ENCODE results near the gene SLC44A4.
A peak's percentile ranks its signal among the peaks of the same experiment; 100 is the strongest.
"Not testable (repeated sequence)": the region's sequence is repeated elsewhere in the genome, so short reads cannot be mapped to it uniquely, and the experiment has no call there.

Gene SLC44A4

DNA sequence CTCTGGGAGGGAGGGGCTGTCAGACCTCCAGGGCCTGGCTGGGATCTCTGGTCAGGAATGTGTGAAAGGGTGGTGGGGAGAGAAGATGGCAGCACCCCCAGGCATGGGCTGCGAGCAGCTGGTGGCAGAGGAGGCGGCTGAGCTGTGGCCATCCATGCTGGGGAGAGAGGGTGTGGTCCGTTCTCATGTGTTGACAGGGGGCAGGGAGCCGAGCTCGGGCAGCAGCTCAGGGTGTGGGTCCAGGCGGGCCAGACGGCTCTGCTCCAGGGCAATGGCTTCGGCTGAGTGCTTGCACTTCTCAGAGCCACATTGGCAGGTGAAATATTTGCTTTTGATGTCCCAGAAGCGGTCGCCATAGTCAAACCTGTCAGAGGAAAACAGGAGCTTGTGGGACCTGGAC, 1.1 kb upstream of the SLC44A4 start:
- no peak for DNase-seq (ENCODE audit: low read depth in 2 of 2)

GRCh38 chr6:31879143-31879542, 346 bp upstream of the SLC44A4 start:
- no peak for DNase-seq (ENCODE audit: low read depth in 2 of 2)

DNA sequence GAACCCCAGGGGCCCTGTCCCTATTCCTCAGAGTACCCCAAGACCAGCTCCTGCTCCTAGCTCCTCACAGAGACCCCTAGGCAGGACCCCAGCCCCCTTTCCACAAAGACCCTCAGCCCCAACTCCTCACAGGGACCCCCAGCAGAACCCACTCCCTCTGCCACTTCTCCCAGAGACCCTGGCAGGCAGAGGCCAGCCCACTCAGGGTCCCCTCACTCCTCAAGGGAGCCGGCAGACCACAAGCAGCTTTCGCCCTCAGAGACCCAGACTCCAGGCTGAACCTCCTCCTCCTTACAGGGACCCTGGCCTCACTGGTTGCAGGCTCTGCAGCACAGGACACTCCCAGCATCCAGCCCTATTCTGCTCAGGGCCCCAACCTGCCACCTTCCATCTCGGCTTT, 575 bp downstream of the SLC44A4 start:
- DNase-seq (ENCODE audit: low read depth in 2 of 2) = no peak

DNA sequence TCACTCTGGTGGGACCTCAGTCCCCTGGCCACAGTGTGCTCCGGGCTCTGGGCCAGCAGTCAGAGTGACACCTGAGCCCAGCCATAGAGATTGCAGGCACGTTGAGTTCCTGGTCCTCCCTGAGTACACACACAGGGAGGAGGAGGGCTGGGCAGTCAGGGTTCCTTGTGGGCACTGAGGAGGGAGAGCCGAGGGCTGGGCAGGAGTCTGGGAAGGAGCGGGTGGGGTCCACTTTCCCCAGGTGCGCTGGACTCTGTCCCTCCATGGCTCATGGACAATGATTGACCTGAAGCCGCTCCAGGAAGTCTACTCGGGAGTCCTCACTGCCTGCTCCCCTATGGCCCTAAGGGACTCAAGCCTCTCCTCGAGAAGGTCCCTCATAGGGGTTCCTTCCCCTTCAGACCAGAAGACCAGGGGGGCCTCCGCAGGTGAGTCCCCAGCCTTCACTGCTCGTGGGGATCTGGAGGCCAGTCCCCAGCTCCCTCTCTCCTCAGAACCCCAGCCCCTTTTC, 1.1 kb downstream of the SLC44A4 start:
- no peak for DNase-seq (ENCODE audit: low read depth in 2 of 2)

DNA sequence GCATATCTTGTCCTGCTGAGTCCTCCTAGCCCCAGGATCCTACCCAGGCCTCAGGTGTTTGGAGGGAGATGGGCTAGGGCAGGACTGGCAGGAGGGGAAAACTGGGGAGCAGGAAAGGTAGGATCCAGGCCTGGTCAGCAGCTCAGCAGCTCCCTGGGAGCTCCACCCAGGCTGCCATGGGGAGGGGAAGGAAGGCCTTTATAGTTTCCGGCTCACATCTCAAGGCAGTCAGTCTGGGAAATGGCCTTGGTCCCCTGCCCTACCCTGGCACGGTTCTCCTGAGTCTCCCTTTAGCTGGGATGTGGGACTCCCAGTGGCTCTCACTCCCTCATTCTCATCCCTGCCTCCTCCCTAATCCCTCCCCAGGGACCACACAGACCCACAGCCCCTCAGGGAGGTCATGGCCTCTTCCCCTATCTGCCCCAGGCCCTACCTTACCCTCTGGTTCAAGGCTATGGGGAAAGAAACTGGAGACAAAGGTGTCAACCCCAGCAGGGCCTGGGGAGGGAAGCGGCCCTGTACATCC, 1.6 kb downstream of the SLC44A4 start:
- no peak for DNase-seq (ENCODE audit: low read depth in 2 of 2)

DNA sequence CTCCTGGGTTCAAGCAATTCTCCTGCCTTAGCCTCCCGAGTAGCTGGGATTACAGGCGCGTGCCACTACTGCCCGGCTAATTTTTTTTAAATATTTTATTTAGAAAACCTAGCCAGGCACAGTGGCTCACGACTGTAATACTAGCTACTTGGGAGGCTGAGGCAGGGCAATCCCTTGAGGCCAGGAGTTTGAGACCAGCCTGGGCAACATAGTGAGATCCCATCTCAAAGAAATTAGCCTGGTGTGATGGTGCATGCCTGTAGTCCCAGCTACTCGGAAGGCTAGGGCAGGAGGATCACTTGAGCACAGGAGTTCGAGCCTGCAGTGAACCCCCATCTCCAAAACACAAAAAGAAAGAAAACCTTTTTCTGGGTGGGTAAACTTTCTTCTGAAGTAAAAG, 2.4 kb downstream of the SLC44A4 start:
- no peak for DNase-seq (ENCODE audit: low read depth in 2 of 2)

DNA sequence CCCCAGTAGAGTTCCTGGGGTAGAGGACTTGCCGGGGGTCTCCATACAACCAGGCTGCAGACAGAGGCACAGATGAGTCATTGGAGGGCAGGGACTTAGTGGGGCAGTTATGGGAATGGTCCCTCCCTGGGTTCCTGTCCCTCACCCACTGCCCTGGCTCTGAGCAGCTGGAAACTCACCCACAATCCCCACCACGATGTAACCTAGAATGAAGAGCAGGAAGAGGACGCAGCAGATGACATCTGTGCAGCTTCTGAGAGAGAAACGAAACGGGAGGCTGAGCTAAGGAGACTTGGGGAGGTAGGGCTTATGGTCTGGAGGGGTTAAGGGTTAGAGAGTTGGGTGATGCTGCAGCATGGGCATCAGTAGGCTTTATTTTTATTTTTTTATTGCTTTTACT, 2.9 kb downstream of the SLC44A4 start:
- no peak for DNase-seq (ENCODE audit: low read depth in 2 of 2)

DNA sequence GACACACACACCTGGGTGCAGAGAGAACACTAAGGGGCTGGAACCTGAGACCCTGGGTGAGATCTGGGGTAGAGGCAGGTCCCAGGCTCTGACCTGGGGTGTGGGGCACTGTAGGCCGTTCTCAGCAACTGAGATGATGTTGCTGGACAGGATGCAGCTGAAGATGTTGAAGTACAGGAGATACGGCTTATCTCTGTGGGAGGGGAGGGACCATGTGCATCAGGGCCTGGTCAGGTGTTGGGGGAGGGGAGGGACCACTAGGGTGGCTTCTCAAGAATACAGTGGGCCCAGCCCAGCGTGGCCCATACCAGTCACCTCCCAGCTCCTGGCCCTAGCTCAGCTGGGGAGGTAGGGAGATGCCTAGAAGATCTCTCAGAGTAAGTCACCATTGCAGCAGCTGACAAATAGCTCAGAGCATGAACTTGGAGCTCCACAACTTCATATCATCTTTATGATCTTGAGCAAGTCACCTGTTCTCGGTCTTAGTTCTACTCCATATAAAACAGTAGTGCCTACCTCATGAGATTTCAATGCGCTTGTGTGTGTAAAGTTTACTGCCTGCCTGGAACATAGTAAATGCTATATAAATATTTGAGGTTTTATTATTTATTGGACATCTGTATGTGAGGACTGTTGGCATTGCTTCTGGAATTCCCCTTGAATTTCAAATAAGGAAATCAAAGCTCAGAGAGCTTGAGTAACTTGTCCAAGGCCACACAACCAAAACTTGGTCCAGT, 3.8 kb downstream of the SLC44A4 start:
- no peak for DNase-seq (ENCODE audit: low read depth in 2 of 2)

- DNase-seq (ENCODE audit: low read depth in 2 of 2) = no peak
Measured at GRCh38 chr6:31874084-31874670, 4.6 kb downstream of the SLC44A4 start.

DNA sequence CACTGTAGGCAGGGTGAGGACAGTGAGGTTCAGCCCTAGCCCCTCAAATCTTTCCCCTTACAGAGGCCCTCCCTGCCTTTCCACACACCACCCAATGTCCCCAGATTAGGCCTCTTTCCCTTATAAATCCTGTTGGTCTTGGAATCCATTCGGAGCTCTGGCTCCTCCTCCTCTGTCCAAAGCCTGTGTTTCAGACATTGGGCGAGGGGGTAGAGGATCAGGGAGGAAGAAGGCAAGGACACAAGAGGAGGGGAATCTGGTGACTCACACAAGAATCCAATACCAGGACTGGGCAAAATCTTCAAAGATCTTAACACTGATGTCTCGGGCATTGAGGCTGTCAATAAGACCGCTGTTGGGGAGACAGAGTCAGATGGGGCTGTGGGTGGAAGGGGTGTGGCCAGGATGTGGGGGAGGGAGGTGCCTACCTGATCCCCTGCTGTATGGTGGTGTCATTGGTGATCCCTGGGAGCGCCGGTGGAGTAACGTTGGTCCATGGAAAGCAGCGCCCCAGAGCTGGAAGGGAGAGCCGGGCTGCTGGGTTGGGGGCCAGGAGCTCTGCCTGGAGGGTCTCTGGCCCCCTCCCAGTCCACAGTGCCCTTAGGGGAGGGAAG, 7.6 kb downstream of the SLC44A4 start:
- no peak for DNase-seq (ENCODE audit: low read depth in 2 of 2)

- DNase-seq (ENCODE audit: low read depth in 2 of 2) = no peak
Measured at GRCh38 chr6:31870385-31870921, 8.3 kb downstream of the SLC44A4 start.

DNA sequence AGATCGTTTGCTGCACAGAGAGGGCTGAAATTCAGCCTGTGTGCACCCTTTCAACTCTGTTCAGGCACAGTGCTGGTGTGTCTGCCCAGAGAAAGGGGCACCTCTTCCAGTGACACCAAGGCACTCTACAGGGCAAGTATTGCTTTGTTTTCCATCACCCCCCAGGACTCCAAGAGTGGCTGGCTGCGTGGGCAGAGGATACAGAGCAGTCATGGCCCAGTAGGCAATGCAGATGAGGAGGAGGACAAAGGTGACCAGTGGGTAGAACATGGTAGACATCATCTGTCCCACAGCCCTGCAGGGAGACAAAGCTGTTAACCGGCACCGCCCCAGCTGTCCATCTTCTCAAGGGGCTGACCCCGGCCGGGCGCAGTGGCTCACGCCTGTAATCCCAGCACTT, 9.5 kb downstream of the SLC44A4 start:
- DNase-seq (ENCODE audit: low read depth in 2 of 2) = no peak

DNA sequence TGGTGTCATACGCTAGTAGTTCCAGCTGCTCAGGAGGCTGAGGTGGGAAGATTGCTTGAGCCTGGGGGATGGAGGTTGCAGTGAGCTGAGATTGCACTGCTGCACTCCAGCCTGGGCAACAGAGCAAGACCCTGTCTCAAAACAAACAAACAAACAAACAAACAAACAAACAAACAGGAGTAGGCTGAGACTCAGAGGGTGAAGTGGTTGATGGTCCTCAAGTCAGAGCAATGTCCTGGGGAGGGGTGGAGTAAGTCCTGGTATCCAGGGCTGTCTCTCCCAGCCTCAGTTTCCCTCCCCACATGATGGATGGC, 10.2 kb downstream of the SLC44A4 start:
- DNase-seq (ENCODE audit: low read depth in 2 of 2) = not testable (repeated sequence)

DNA sequence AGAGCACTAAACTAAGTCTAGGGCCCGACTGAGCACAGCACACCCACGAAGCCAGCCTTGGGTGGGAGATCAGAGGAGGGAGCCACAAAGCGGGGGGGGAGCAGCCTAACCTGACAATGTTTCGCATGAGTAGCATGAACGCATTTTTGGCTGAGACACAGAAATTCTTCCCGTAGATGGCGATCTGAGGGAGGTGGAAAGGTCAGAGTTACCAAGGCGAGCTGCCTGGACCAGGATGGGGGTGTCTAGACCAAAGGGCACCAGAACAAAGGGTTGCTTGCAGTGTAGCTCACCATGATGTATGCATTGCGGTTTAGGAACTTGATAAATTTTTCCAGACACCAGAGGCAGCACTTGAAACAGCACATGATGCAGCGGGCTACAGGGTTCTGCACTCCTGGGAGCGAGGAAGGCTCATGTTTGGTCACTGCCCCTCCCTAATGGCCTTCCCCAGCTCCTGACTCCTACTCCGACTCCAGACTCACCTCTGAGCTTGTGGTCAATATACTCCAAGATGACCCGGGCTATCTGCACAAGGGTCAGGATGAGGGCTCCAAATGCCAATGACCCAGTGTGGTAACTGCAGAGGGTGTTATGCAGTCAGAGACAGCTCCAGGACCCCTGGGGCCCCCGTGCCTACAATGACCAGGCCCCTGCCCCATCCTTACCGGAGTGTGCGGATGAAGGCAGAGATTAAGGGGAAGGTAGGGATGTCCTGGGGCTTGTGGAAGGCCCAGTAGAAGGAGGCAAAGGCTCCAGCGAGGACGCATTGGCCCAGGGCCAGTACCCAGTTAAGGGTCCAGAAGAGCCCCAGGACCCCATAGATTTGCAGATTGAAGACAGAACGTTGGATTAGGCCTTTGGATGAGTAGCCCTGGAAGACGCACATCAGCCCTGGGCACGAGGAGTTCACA, 13.3 kb downstream of the SLC44A4 start:
- DNase-seq (ENCODE audit: low read depth in 2 of 2) = no peak

DNA sequence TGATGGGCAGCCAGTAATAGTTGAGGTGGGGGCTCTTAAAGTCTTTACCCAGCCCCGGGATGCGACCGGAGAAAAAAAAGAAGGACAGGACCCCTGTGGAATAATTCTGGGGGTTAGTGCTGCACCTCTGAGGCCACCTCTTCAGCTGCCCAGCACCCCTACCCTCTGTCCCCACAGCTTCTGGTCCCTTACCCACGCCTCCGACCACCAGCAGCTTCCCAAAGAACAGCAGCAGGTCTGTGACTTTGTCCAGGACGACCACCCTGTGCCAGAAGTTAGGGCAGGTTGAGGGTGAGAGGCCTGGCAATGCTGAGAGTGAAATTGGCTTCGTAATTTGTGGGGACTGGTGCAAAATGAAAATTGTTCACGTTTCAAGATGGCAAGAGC, 14.0 kb downstream of the SLC44A4 start:
- no peak for DNase-seq (ENCODE audit: low read depth in 2 of 2)

GRCh38 chr6:31864123-31864562, 14.7 kb downstream of the SLC44A4 start:
- not testable (repeated sequence) for DNase-seq (ENCODE audit: low read depth in 2 of 2)

- DNase-seq (ENCODE audit: low read depth in 2 of 2) = peak; percentile 99 to 100
Measured at GRCh38 chr6:31862344-31863235, 16.2 kb downstream of the SLC44A4 start, which contains the start of gene NEU1. Gene NEU1 (minus strand): TSS chr6:31862821. CDS start chr6:31862776, 45 bp downstream.

- DNase-seq (ENCODE audit: low read depth in 2 of 2) = no peak
Measured at GRCh38 chr6:31861919-31862343, 16.9 kb downstream of the SLC44A4 start.

GRCh38 chr6:31861150-31861549, 17.6 kb downstream of the SLC44A4 start:
- no peak for DNase-seq (ENCODE audit: low read depth in 2 of 2)

- DNase-seq (ENCODE audit: low read depth in 2 of 2) = no peak
Measured at GRCh38 chr6:31860349-31860748, 18.4 kb downstream of the SLC44A4 start.
